Transverse colon (tissue), 4 donors: Measurements from ENCODE around the gene FGF22.

Experiments used
- CTCF ChIP-seq, 5 experiments: fragments of 200-600 bp in 3 of 5; fragments of 450-650 bp in 2 of 5; sonication (generic) in 3 of 5; IDR thresholded peaks; 1 replicate in 2 of 5; 2 replicates in 3 of 5; pipeline ENCODE4 v1.5.1; 2016 to 2017; ENCODE audit warnings: antibody characterized with exemption in 5 of 5, inconsistent platforms in 3 of 5, mild to moderate bottlenecking in 2 of 5, moderate library complexity in 1 of 5
- EP300 ChIP-seq: sonication (generic); formaldehyde crosslinking; IDR thresholded peaks from one replicate; pipeline ENCODE4 v1.6.1; 2017; ENCODE audit warnings: antibody characterized with exemption, low read depth
- POLR2A ChIP-seq: fragments of 450-650 bp; IDR thresholded peaks from one replicate; pipeline ENCODE4 v1.6.1; 2016; ENCODE audit warnings: antibody characterized with exemption, mild to moderate bottlenecking, moderate library complexity
- POLR2AphosphoS5 ChIP-seq, 3 donors: sonication (generic); formaldehyde crosslinking; IDR thresholded peaks; one replicate each; pipeline ENCODE4 v1.6.1; 2016; ENCODE audit warnings: antibody characterized with exemption in 3 of 3

DNA sequence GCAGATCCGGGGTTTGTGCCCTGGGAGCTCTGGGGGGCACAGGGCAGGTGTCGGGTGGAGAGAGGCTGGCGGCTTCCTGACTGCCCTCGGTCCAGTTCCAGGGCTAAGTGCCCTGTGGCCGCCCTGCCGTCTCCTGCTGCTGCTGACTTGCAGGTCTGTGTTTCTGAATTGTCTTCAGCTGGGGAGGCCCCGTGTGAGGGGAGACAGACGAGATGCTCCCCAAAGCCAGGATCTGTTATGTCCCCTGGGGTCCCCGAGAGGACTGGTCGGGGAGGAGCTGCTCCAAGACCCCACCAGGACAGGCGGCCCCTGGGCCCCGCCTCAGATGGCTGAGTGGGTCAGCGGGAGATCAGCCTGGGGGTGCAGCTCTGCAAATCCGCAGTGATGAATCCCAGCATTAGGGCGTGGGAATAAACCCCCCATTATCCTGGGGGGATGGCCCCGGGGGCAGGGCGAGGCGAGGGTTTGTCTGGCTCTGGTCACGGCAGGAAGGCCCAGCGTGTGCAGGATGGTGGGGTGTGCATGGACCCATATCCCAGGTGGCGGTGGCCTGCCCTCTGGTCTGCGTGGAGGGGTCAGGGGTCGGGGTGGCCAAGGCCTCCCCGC, 45.3 kb upstream of the FGF22 start:
- TF ChIP-seq POLR2A: no peak
- TF ChIP-seq EP300: no peak
- TF ChIP-seq CTCF (IDR thresholded peaks at IDR 0.05): no peak
- no peak for TF ChIP-seq POLR2AphosphoS5 (IDR thresholded peaks at IDR 0.05)
